GM23338 (cell line): ENCODE results near the gene GFOD1. TPM values are rescaled to one million over a fixed set of nuclear protein-coding genes. Genes with fewer than 3 reads are reported as not detected.

Experiments used
- ATAC-seq: fragments of 200-7000 bp; cut with Tn5 transposase; 3 replicates; pipeline ENCODE4 v1.9.1; 2020
- DNase-seq: peaks from one replicate; pipeline ENCODE4 v3.0.0-alpha.2; 2015; ENCODE audit warnings: low spot score
- H2AFZ ChIP-seq: fragments of 200-600 bp; sonication (generic); 2 replicates; pipeline ENCODE4 v1.8.0; 2016; ENCODE audit warnings: antibody characterized with exemption, mild to moderate bottlenecking, moderate library complexity
- H3F3A ChIP-seq: fragments of 200-600 bp; sonication (generic); replicated peaks from 2 replicates; pipeline ENCODE4 v1.8.0; 2017; ENCODE audit warnings: antibody characterized with exemption, mixed run types, low read depth
- H3K27ac ChIP-seq: fragments of 200-600 bp; sonication (generic); 2 replicates; pipeline ENCODE4 v1.6.1; 2016; ENCODE audit warnings: low read depth
- H3K27me3 ChIP-seq: fragments of 200-600 bp; sonication (generic); 2 replicates; pipeline ENCODE4 v1.8.0; 2016; ENCODE audit warnings: mild to moderate bottlenecking, mixed run types, moderate library complexity; ENCODE audit not compliant: insufficient read depth
- H3K36me3 ChIP-seq: fragments of 200-600 bp; sonication (generic); 2 replicates; pipeline ENCODE4 v1.8.0; 2016; ENCODE audit warnings: mild to moderate bottlenecking; ENCODE audit not compliant: insufficient read depth
- H3K4me1 ChIP-seq: fragments of 200-600 bp; sonication (generic); 2 replicates; pipeline ENCODE4 v1.8.0; 2016; ENCODE audit warnings: mild to moderate bottlenecking, moderate library complexity; ENCODE audit not compliant: insufficient read depth
- H3K4me2 ChIP-seq: fragments of 200-600 bp; sonication (generic); 2 replicates; pipeline ENCODE4 v1.7.1; 2017; ENCODE audit warnings: mixed run types
- H3K4me3 ChIP-seq: fragments of 200-600 bp; sonication (generic); 2 replicates; pipeline ENCODE4 v1.6.1; 2016; ENCODE audit warnings: mixed run types
- H3K79me2 ChIP-seq: fragments of 200-600 bp; sonication (generic); replicated peaks from 2 replicates; pipeline ENCODE4 v1.8.0; 2017; ENCODE audit warnings: mild to moderate bottlenecking; ENCODE audit not compliant: insufficient read depth
- H3K9me2 ChIP-seq: fragments of 200-600 bp; sonication (generic); 2 replicates; pipeline ENCODE4 v1.8.0; 2017; ENCODE audit not compliant: insufficient read depth
- H4K20me1 ChIP-seq: fragments of 200-600 bp; sonication (generic); replicated peaks from 2 replicates; pipeline ENCODE4 v1.8.0; 2017; ENCODE audit warnings: mild to moderate bottlenecking; ENCODE audit not compliant: insufficient read depth
- H3K27ac Mint-ChIP-seq: 2 replicates; pipeline ENCODE4 v1.8.0; 2020; ENCODE audit warnings: inconsistent platforms, mild to moderate bottlenecking, moderate library complexity, mixed read lengths
- H3K27me3 Mint-ChIP-seq: 3 replicates; pipeline ENCODE4 v1.8.0; 2022; ENCODE audit warnings: low read depth, mild to moderate bottlenecking, moderate library complexity, mixed read lengths, inconsistent platforms; ENCODE audit not compliant: insufficient read depth, poor library complexity
- H3K36me3 Mint-ChIP-seq: 3 replicates; pipeline ENCODE4 v1.8.0; 2021; ENCODE audit warnings: low read depth, mild to moderate bottlenecking, inconsistent platforms, moderate library complexity, mixed read lengths
- H3K4me1 Mint-ChIP-seq: 3 replicates; pipeline ENCODE4 v1.8.0; 2020; ENCODE audit warnings: mild to moderate bottlenecking, inconsistent platforms, mixed read lengths
- H3K4me3 Mint-ChIP-seq: 3 replicates; pipeline ENCODE4 v1.8.0; 2021; ENCODE audit warnings: moderate library complexity, mild to moderate bottlenecking, inconsistent platforms, mixed read lengths
- H3K9me3 Mint-ChIP-seq: 3 replicates; pipeline ENCODE4 v1.8.0; 2020; ENCODE audit warnings: moderate library complexity, mild to moderate bottlenecking, inconsistent platforms, mixed read lengths
- CTCF ChIP-seq, 2 experiments: fragments of 200-600 bp in 1 of 2; sonication (generic) in 1 of 2; conservative IDR thresholded peaks; 2 replicates each; pipeline versions ENCODE4 v1.5.1 to v1.6.1; 2016 to 2017; ENCODE audit warnings: antibody characterized with exemption in 2 of 2, low read depth in 2 of 2, mild to moderate bottlenecking in 2 of 2, moderate library complexity in 1 of 2
- ETS1 ChIP-seq: IDR thresholded peaks from 2 replicates; pipeline ENCODE4 v1.6.1; 2016; ENCODE audit warnings: antibody characterized with exemption
- EZH2 ChIP-seq: fragments of 200-600 bp; sonication (generic); IDR thresholded peaks from one replicate; pipeline ENCODE4 v1.8.0; 2017; ENCODE audit warnings: antibody characterized with exemption, mild to moderate bottlenecking, low read depth; ENCODE audit not compliant: unreplicated experiment
- STAT1 ChIP-seq: IDR thresholded peaks from one replicate; pipeline ENCODE4 v1.6.1; 2016; ENCODE audit warnings: antibody characterized with exemption; ENCODE audit not compliant: unreplicated experiment
- ZNF462 ChIP-seq: fragments of 250-450 bp; sonication (Bioruptor Pico); IDR thresholded peaks from 2 replicates; pipeline ENCODE4 v1.5.0; 2020; ENCODE audit warnings: mild to moderate bottlenecking, moderate library complexity
- polyA plus RNA-seq: library from polyadenylated mRNA; unstranded; fragments of >200 nt; fragmentation: Nextera tagmentation; extraction: Ambion mirVana; gene quantifications from 2 replicates; pipeline ENCODE4 v1.2.1, GENCODE V29; 2016
- total RNA-seq: library from RNA; depleted of rRNA; stranded (reverse); fragments of >200 nt; shearing (Covaris generic); gene quantifications from 2 replicates; pipeline ENCODE4 v1.2.3, GENCODE V29; 2014

The GFOD1 gene
- total and polyA plus RNA-seq, 2 experiments from 2014 or later, result 4.9 to 12.8 TPM

- no peak for TF ChIP-seq ZNF462
- no peak for TF ChIP-seq ETS1
- TF ChIP-seq EZH2, result no peak
- no peak for TF ChIP-seq STAT1
Measured at GRCh38 chr6:13428583-13429405, 58.6 kb downstream of the GFOD1 start (continued).

GRCh38 chr6:13427801-13428582 is 59.4 kb downstream of the GFOD1 start:
- Histone ChIP-seq H3K4me2 (peak overlapping the region; percentile 59), H3K79me2 (no peaks in the 10 kb centered on the region; the same call in 1 of the 2 replicates), H3K36me3 (no peaks in the 10 kb centered on the region), H3K27ac (peak overlapping the region; percentile 77; the same call in 1 of the 2 replicates), H3K27me3 (no peaks in the 10 kb centered on the region), H2AFZ (peak overlapping the region; percentile 76; the same call in 1 of the 2 replicates), H3K4me1 (peaks cover 40% of the 10 kb centered on the region), H3K4me3 (no peak overlapping the region), H4K20me1 (no peaks in the 10 kb centered on the region), H3K9me2 (no peaks in the 10 kb centered on the region), H3F3A (peaks cover 7% of the 10 kb centered on the region; the same call in 1 of the 2 replicates)
- no peak for TF ChIP-seq EZH2
- peak; percentile 34 to 55 for TF ChIP-seq CTCF (conservative IDR thresholded peaks at IDR 0.05; ENCODE audit: low read depth in 2 of 2)
- 0 out of 2 replicates have a peak overlapping the region, but pooled peaks have one; percentile 65 for H3K27ac Mint-ChIP-seq
- H3K9me3 Mint-ChIP-seq, result no peaks in the 10 kb centered on the region
- peaks cover 7% of the 10 kb centered on the region for H3K36me3 Mint-ChIP-seq
- H3K4me3 Mint-ChIP-seq, result no peak overlapping the region
- H3K27me3 Mint-ChIP-seq, result peaks cover 9% of the 10 kb centered on the region
- ATAC-seq (peak; percentile 74), DNase-seq (peak; percentile 72)
- peaks cover 64% of the 10 kb centered on the region for H3K4me1 Mint-ChIP-seq
